ENCODE data around the gene PEX11B. TPM values are rescaled to one million over a fixed set of nuclear protein-coding genes. Genes with fewer than 3 reads are reported as not detected.
A peak's percentile ranks its signal among the peaks of the same experiment; 100 is the strongest.

The PEX11B gene
- total RNA-seq, 1 donor from 2014 or later, result 30.6 TPM

- DNase-seq (ENCODE audit: low spot score), result no peak
- Mint-ChIP-seq H3K4me3 (peak overlapping the region; percentile 88), H3K9me3 (no peaks in the 10 kb centered on the region), H3K36me3 (ENCODE audit: low read depth) (peaks cover 29% of the 10 kb centered on the region), H3K27me3 (ENCODE audit: insufficient read depth) (no peaks in the 10 kb centered on the region), H3K4me1 (ENCODE audit: low read depth) (peaks cover 41% of the 10 kb centered on the region), H3K27ac (peak overlapping the region; percentile 91)
- intact Hi-C loops (cut with micrococcal nuclease), result no loop called here
Measured at GRCh38 chr1:145917595-145917994, 922 bp downstream of the PEX11B start.

- no peaks in the 10 kb centered on the region for H3K9me3 Mint-ChIP-seq
- H3K4me1 Mint-ChIP-seq (ENCODE audit: low read depth), result peaks cover 41% of the 10 kb centered on the region
- peaks cover 31% of the 10 kb centered on the region for H3K36me3 Mint-ChIP-seq (ENCODE audit: low read depth)
- intact Hi-C loops (cut with micrococcal nuclease), result no loop called here
- peak overlapping the region; percentile 61 for H3K27ac Mint-ChIP-seq
- no peak for DNase-seq (ENCODE audit: low spot score)
- H3K4me3 Mint-ChIP-seq, result peak overlapping the region; percentile 88
- H3K27me3 Mint-ChIP-seq (ENCODE audit: insufficient read depth), result no peaks in the 10 kb centered on the region
Measured at GRCh38 chr1:145916745-145917144, 1.8 kb downstream of the PEX11B start.

- intact Hi-C loops (cut with micrococcal nuclease), result no loop called here
- Mint-ChIP-seq H3K27me3 (ENCODE audit: insufficient read depth) (no peaks in the 10 kb centered on the region), H3K4me3 (no peak overlapping the region), H3K27ac (no peak overlapping the region), H3K4me1 (ENCODE audit: low read depth) (peaks cover 17% of the 10 kb centered on the region), H3K36me3 (ENCODE audit: low read depth) (peaks cover 30% of the 10 kb centered on the region), H3K9me3 (no peaks in the 10 kb centered on the region)
- no peak for DNase-seq (ENCODE audit: low spot score)
Measured at GRCh38 chr1:145912128-145912641, 6.3 kb downstream of the PEX11B start.

GRCh38 chr1:145908653-145909052 is 9.9 kb downstream of the PEX11B start:
- Mint-ChIP-seq H3K4me1 (ENCODE audit: low read depth) (peaks cover 5% of the 10 kb centered on the region), H3K9me3 (no peaks in the 10 kb centered on the region), H3K36me3 (ENCODE audit: low read depth) (peaks cover 13% of the 10 kb centered on the region), H3K4me3 (no peak overlapping the region), H3K27me3 (ENCODE audit: insufficient read depth) (no peaks in the 10 kb centered on the region), H3K27ac (no peak overlapping the region)
- intact Hi-C loops (cut with micrococcal nuclease), result no loop called here
- DNase-seq (ENCODE audit: low spot score), result no peak

- H3K4me3 Mint-ChIP-seq, result no peak overlapping the region
- DNase-seq (ENCODE audit: low spot score), result no peak
- intact Hi-C loops (cut with micrococcal nuclease), result no loop called here
- peaks cover 5% of the 10 kb centered on the region for H3K4me1 Mint-ChIP-seq (ENCODE audit: low read depth)
- H3K9me3 Mint-ChIP-seq, result no peaks in the 10 kb centered on the region
- H3K27me3 Mint-ChIP-seq (ENCODE audit: insufficient read depth), result no peaks in the 10 kb centered on the region
- H3K27ac Mint-ChIP-seq, result no peak overlapping the region
- H3K36me3 Mint-ChIP-seq (ENCODE audit: low read depth), result peaks cover 13% of the 10 kb centered on the region
Measured at GRCh38 chr1:145906954-145907753, 11.4 kb downstream of the PEX11B start.

- H3K27me3 Mint-ChIP-seq (ENCODE audit: insufficient read depth), result peaks cover 3% of the 10 kb centered on the region
- no peaks in the 10 kb centered on the region for H3K36me3 Mint-ChIP-seq (ENCODE audit: low read depth)
- H3K27ac Mint-ChIP-seq, result no peak overlapping the region
- H3K4me1 Mint-ChIP-seq (ENCODE audit: low read depth), result no peaks in the 10 kb centered on the region
- intact Hi-C loops (cut with micrococcal nuclease), result no loop called here
- no peaks in the 10 kb centered on the region for H3K9me3 Mint-ChIP-seq
- DNase-seq (ENCODE audit: low spot score), result no peak
- no peak overlapping the region for H3K4me3 Mint-ChIP-seq
Measured at GRCh38 chr1:145901312-145902021, 17.1 kb downstream of the PEX11B start.

GRCh38 chr1:145898756-145899155 is 19.8 kb downstream of the PEX11B start:
- intact Hi-C loops (cut with micrococcal nuclease), result no loop called here
- H3K4me1 Mint-ChIP-seq (ENCODE audit: low read depth), result no peaks in the 10 kb centered on the region
- no peak overlapping the region for H3K27ac Mint-ChIP-seq
- H3K36me3 Mint-ChIP-seq (ENCODE audit: low read depth), result no peaks in the 10 kb centered on the region
- H3K9me3 Mint-ChIP-seq, result no peaks in the 10 kb centered on the region
- DNase-seq (ENCODE audit: low spot score), result no peak
- H3K4me3 Mint-ChIP-seq, result no peak overlapping the region
- peaks cover 4% of the 10 kb centered on the region for H3K27me3 Mint-ChIP-seq (ENCODE audit: insufficient read depth)

- no peaks in the 10 kb centered on the region for H3K9me3 Mint-ChIP-seq
- H3K36me3 Mint-ChIP-seq (ENCODE audit: low read depth), result no peaks in the 10 kb centered on the region
- H3K27me3 Mint-ChIP-seq (ENCODE audit: insufficient read depth), result peaks cover 8% of the 10 kb centered on the region
- no peak for DNase-seq (ENCODE audit: low spot score)
- no peak overlapping the region for H3K4me3 Mint-ChIP-seq
- intact Hi-C loops (cut with micrococcal nuclease), result no loop called here
- no peaks in the 10 kb centered on the region for H3K4me1 Mint-ChIP-seq (ENCODE audit: low read depth)
- H3K27ac Mint-ChIP-seq, result no peak overlapping the region
Measured at GRCh38 chr1:145897969-145898368, 20.5 kb downstream of the PEX11B start.

- no peak for DNase-seq (ENCODE audit: low spot score)
- no peaks in the 10 kb centered on the region for H3K9me3 Mint-ChIP-seq
- no peaks in the 10 kb centered on the region for H3K36me3 Mint-ChIP-seq (ENCODE audit: low read depth)
- intact Hi-C loops (cut with micrococcal nuclease), result no loop called here
- no peaks in the 10 kb centered on the region for H3K4me1 Mint-ChIP-seq (ENCODE audit: low read depth)
- H3K27me3 Mint-ChIP-seq (ENCODE audit: insufficient read depth), result peaks cover 5% of the 10 kb centered on the region
- H3K27ac Mint-ChIP-seq, result no peak overlapping the region
- no peak overlapping the region for H3K4me3 Mint-ChIP-seq
Measured at GRCh38 chr1:145895471-145895870, 23.0 kb downstream of the PEX11B start.

- Mint-ChIP-seq H3K4me3 (no peak overlapping the region), H3K27me3 (ENCODE audit: insufficient read depth) (peaks cover 6% of the 10 kb centered on the region)
- intact Hi-C loops (cut with micrococcal nuclease), result no loop called here
Measured at GRCh38 chr1:145893306-145894055, 25.0 kb downstream of the PEX11B start.

GRCh38 chr1:145892486-145893087 is 25.9 kb downstream of the PEX11B start:
- Mint-ChIP-seq H3K4me3 (no peak overlapping the region), H3K36me3 (ENCODE audit: low read depth) (no peaks in the 10 kb centered on the region), H3K27me3 (ENCODE audit: insufficient read depth) (peaks cover 7% of the 10 kb centered on the region), H3K9me3 (no peaks in the 10 kb centered on the region), H3K27ac (no peak overlapping the region), H3K4me1 (ENCODE audit: low read depth) (no peaks in the 10 kb centered on the region)
- intact Hi-C loops (cut with micrococcal nuclease), result loop anchor here (1.0 kb wide), 3 partner anchors 8 to 120 kb away; partner anchors contain the start of gene ITGA10
- no peak for DNase-seq (ENCODE audit: low spot score)

More at GRCh38 chr1:145893306-145894055, 25.0 kb downstream of the PEX11B start:
- Mint-ChIP-seq H3K4me1 (ENCODE audit: low read depth) (no peaks in the 10 kb centered on the region), H3K9me3 (no peaks in the 10 kb centered on the region), H3K36me3 (ENCODE audit: low read depth) (no peaks in the 10 kb centered on the region), H3K27ac (no peak overlapping the region)
- DNase-seq (ENCODE audit: low spot score), result no peak

Data from activated T-helper 1 cell treated with anti-CD3 and anti-CD28 coated beads, Interleukin-12 subunit alpha, Interleukin-12 subunit beta, Interleukin-2, Interleukin-4 antibody, amounts not matched to agents 30 ng/mL and 10 ng/mL and 1 ng/mL, durations not matched to agents 14 hours and 24 hours and 36 hours (primary cell).